Fibroblast of pulmonary artery (primary cell): ENCODE data around the gene PDE4D.

Source experiments
- DNase-seq: peaks from one replicate; pipeline ENCODE4 v3.0.0-alpha.2; 2010; ENCODE audit warnings: low read depth
- H3K4me3 ChIP-seq: replicated peaks from 2 replicates; pipeline ENCODE4 v1.5.1; 2011; ENCODE audit warnings: low read depth, mild to moderate bottlenecking, control low read depth, low read length, moderate library complexity
- CTCF ChIP-seq: IDR thresholded peaks from 2 replicates; pipeline ENCODE4 v1.5.1; 2011; ENCODE audit warnings: mild to moderate bottlenecking, control low read depth, low read length, inconsistent platforms; ENCODE audit errors: missing control alignments

Gene PDE4D

GRCh38 chr5:58969795-58970194 is 923.7 kb downstream of the PDE4D start:
- no peak for DNase-seq
- TF ChIP-seq CTCF: no peak
- no peak overlapping the region for H3K4me3 ChIP-seq

- DNase-seq: no peak
These were observed 924.3 kb downstream of the PDE4D start for GRCh38 chr5:58969253-58969652.

DNA sequence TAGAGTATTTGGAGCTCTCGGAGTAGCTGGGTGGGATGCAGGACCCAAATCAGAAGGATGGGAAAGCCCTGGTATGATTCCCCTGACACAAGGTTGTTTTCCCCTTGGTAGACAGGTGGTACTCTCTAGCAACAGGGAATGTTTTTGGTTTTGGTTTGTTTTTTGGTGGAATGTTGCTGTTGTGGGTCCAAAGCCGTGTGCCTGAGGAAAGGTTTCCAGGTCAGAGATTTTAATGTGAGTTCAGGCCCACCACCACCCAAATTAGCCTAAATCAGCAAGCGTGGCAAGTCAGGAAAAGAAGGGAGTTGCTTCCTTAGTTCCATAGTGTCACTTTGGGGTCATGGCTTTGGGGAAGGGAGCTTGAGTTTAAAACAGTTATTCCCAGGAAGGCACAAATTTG is 925.2 kb downstream of the PDE4D start:
- no peak for DNase-seq
- TF ChIP-seq CTCF: no peak
- no peak overlapping the region for H3K4me3 ChIP-seq

More at GRCh38 chr5:58969253-58969652, 924.3 kb downstream of the PDE4D start:
- H3K4me3 ChIP-seq: no peak overlapping the region
- TF ChIP-seq CTCF: no peak

GRCh38 chr5:58967597-58968281 is 925.8 kb downstream of the PDE4D start:
- TF ChIP-seq CTCF: no peak
- no peak for DNase-seq

DNA sequence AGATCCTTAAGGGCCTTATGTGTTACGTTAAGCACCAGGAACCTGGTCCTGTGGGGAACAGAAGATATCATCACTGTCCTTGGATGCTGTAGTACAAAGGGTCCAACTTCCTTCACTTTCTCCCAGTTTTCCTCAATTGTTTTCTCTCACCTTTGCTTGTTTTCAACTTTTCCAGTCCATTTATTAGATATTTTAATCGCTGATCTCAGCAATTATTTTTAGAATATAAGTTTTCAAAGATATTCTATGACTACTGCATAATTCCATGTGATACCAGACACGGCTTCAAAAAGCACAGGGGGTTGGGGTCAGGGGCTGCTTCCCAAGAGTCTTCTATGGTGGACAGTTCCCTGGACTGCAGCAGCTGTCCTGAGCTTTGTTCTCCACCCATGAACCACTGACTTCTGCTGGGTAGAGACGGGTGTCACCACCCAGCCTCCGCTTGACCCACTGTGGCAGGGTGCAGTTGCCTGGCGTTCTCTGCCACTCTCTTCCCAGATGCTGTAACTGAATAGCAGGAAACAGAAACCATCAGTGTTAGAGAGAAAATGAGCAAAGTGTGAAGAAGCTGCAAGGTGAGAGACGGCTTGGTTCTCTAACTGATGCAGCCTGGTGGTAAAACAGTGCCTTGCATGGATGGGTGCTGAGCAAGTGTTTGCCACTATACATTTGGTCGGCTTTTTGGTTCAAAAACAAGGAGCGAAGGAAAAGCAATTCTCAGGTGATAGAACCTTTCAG is 927.7 kb downstream of the PDE4D start:
- no peak overlapping the region for H3K4me3 ChIP-seq
- no peak for TF ChIP-seq CTCF
- no peak for DNase-seq

More at GRCh38 chr5:58967597-58968281, 925.8 kb downstream of the PDE4D start:
- H3K4me3 ChIP-seq: no peak overlapping the region

DNA sequence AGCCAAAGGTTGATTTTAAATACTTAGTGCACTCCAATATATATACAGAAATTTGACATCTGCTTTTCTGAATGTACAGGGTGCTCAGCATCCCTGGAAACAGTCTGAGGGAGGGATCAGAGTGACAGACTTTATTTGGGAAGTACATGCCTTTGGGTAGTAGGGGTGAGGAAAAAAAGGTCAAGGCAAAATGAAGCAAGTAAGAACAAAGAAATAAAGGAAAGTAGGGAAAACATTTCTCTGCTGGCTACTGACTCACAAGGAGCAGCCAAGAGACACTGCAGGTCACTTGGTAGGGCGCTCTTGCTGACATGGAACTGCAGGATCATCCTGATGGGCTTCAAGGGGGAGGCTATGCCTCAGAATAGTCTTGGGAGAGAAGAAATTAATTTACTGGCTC is 929.7 kb downstream of the PDE4D start:
- DNase-seq: no peak
- H3K4me3 ChIP-seq: no peak overlapping the region
- TF ChIP-seq CTCF: no peak
